Stomach (tissue), 9 donors: ENCODE measurements around the gene CHD6. TPM values are rescaled to one million over a fixed set of nuclear protein-coding genes. Genes with fewer than 3 reads are reported as not detected.

Source experiments
- DNase-seq, 2 donors: peaks; one replicate each; pipeline versions ENCODE4 v3.0.0 to v3.0.0-alpha.2; 2013 to 2019
- H3K27ac ChIP-seq, 5 donors: fragments of 200-600 bp in 4 of 5; sonication (generic) in 4 of 5; one replicate each; pipeline ENCODE4 v1.5.1; 2013 to 2019; ENCODE audit warnings: mild to moderate bottlenecking in 1 of 5, moderate library complexity in 1 of 5
- H3K27me3 ChIP-seq, 3 donors: fragments of 200-600 bp; sonication (generic); one replicate each; pipeline ENCODE4 v1.5.1; 2017 to 2019; ENCODE audit warnings: mixed run types in 1 of 3
- H3K36me3 ChIP-seq, 4 donors: fragments of 200-600 bp; sonication (generic); 1 replicate in 3 of 4; 2 replicates in 1 of 4; pipeline ENCODE4 v1.5.1; 2016 to 2019
- H3K4me1 ChIP-seq, 4 donors: fragments of 200-600 bp; sonication (generic); one replicate each; pipeline ENCODE4 v1.5.1; 2016 to 2019
- H3K4me3 ChIP-seq, 4 donors: fragments of 200-600 bp; sonication (generic) in 3 of 4; one replicate each; pipeline ENCODE4 v1.5.1; 2016 to 2019; ENCODE audit warnings: mild to moderate bottlenecking in 1 of 4
- H3K9me3 ChIP-seq, 4 donors: fragments of 200-600 bp; sonication (generic); one replicate each; pipeline ENCODE4 v1.5.1; 2016 to 2019
- EP300 ChIP-seq: sonication (generic); formaldehyde crosslinking; IDR thresholded peaks from one replicate; pipeline ENCODE4 v1.6.1; 2017; ENCODE audit warnings: antibody characterized with exemption
- POLR2A ChIP-seq, 4 donors: fragments of 450-650 bp; IDR thresholded peaks; one replicate each; pipeline ENCODE4 v1.6.1; 2016; ENCODE audit warnings: antibody characterized with exemption in 4 of 4, control low read depth in 2 of 4, mild to moderate bottlenecking in 1 of 4, moderate library complexity in 1 of 4
- POLR2AphosphoS5 ChIP-seq, 3 donors: sonication (generic); formaldehyde crosslinking; IDR thresholded peaks; one replicate each; pipeline ENCODE4 v1.6.1; 2016; ENCODE audit warnings: antibody characterized with exemption in 3 of 3
- WGBS, 5 donors: extraction: QIAGEN DNeasy Blood & Tissue Kit in 3 of 5; methylation state at CpG; one replicate each; pipeline versions ENCODE4 v1.1.5 to v1.1.7; 2013 to 2018; 5-methylcytosine and 5-hydroxymethylcytosine counted together
- intact Hi-C: fragments of 100-400 bp; cut with DNase I; formaldehyde crosslinking; loops from one replicate; pipeline ENCODE4 v1.15.1; 2023; ENCODE audit warnings: low total_unique reads
- polyA plus RNA-seq, 3 donors: library from polyadenylated mRNA; stranded (reverse); fragments of 200-250 nt; gene quantifications; one replicate each; pipeline ENCODE4 v1.2.3, GENCODE V29; 2013
- total RNA-seq, 5 donors: library from RNA; depleted of rRNA; stranded (reverse); fragments of >200 nt; gene quantifications; one replicate each; pipeline versions ENCODE4 v1.1.0 to v1.2.3, GENCODE V29; 2014 to 2016
- TF ChIP-seq, protein P1 (sequence below), 7 experiments: fragments of 450-650 bp in 4 of 7; fragments of 200-600 bp in 3 of 7; sonication (generic) in 3 of 7; IDR thresholded peaks; one replicate each; pipeline ENCODE4 v1.5.1; 2016 to 2019; ENCODE audit warnings: antibody characterized with exemption in 7 of 7, control low read depth in 2 of 7, mild to moderate bottlenecking in 1 of 7
- donor health status: healthy with polysubstance abuse.
- donor health status: Bipolar disorder and iron deficiency.
- donor health status: healthy.

CHD6 gene
- total and polyA plus RNA-seq, 8 donors: 4.4 to 84.6 (median 47.5) TPM

DNA sequence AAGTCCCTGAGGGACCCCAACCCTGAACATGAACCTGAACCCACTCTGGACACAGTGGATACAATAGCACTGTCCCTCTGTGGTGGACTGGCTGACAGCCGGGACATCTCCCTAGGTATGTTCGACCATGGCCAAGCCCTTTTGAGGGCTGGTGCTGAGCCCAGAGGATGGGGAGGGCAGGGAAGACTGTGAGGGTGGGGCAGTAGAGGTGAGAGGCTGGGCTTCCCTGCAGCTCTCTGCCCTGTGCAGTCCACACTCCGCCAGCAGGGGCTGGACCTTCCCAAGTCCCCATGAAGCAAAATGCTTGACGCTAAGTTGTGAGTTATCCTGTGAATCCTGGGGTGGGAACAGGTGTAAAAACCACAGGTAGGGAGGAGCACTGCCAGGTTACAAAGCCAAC is 266.1 kb downstream of the CHD6 start:
- no peak for DNase-seq
- Histone ChIP-seq H3K9me3 (no peaks in the 10 kb centered on the region), H3K36me3 (peaks cover 3 to 90% (median 74%) of the 10 kb centered on the region in 4 donors), H3K27ac (no peak overlapping the region), H3K4me1 (peaks cover 0 to 4% (median 0%) of the 10 kb centered on the region in 4 donors), H3K4me3 (no peak overlapping the region), H3K27me3 (no peaks in the 10 kb centered on the region)
- intact Hi-C loops: no loop called here
- 74 to 92% (median 81%) methylated on average over 3 to 4 of the region's 4 CpGs for WGBS, 5 donors
- TF ChIP-seq POLR2AphosphoS5 (IDR thresholded peaks at IDR 0.05): no peak
- TF ChIP-seq POLR2A (IDR thresholded peaks at IDR 0.05): no peak
- TF ChIP-seq, protein P1, sequence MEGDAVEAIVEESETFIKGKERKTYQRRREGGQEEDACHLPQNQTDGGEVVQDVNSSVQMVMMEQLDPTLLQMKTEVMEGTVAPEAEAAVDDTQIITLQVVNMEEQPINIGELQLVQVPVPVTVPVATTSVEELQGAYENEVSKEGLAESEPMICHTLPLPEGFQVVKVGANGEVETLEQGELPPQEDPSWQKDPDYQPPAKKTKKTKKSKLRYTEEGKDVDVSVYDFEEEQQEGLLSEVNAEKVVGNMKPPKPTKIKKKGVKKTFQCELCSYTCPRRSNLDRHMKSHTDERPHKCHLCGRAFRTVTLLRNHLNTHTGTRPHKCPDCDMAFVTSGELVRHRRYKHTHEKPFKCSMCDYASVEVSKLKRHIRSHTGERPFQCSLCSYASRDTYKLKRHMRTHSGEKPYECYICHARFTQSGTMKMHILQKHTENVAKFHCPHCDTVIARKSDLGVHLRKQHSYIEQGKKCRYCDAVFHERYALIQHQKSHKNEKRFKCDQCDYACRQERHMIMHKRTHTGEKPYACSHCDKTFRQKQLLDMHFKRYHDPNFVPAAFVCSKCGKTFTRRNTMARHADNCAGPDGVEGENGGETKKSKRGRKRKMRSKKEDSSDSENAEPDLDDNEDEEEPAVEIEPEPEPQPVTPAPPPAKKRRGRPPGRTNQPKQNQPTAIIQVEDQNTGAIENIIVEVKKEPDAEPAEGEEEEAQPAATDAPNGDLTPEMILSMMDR (IDR thresholded peaks at IDR 0.05): no peak
- no peak for TF ChIP-seq EP300
